Measurements from ENCODE around the gene ZNF90.

DNA sequence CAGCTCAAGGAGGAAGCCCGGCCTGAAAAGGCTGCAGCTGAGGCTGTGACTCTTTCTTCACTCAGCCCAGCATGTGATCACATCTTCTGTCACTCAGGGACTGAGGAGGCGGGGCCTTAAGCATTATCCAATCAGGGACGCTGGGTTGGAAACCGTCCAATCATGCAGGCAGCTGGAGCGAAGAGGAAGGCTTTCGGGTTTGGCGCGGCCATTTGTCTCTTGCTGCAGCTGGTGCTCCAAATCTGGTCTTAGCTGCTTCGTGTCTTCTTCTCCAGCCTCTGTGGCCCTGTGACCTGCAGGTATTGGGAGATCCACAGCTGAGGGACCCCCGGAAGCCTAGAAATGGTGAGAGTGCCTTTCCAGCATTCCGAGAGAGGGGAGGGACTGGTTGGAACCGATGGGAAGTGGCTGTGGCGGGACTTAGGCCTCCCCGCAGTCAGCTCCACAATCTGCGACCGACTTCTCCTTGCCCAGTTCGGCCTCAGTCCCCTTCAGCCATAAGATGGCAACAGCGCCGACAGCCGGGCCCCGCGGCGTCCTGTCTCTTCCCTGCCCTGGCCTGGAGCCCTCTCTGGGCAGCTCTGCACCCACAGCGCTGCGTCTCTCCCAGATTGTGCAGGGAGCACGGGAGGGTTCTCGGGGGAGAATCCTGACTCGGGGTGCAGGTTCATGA, at the start of gene ZNF90:
- no peak for TF ChIP-seq ETV6 (CRISPR knock-in tag; IDR thresholded peaks at IDR 0.05)
- TF ChIP-seq, protein P1, sequence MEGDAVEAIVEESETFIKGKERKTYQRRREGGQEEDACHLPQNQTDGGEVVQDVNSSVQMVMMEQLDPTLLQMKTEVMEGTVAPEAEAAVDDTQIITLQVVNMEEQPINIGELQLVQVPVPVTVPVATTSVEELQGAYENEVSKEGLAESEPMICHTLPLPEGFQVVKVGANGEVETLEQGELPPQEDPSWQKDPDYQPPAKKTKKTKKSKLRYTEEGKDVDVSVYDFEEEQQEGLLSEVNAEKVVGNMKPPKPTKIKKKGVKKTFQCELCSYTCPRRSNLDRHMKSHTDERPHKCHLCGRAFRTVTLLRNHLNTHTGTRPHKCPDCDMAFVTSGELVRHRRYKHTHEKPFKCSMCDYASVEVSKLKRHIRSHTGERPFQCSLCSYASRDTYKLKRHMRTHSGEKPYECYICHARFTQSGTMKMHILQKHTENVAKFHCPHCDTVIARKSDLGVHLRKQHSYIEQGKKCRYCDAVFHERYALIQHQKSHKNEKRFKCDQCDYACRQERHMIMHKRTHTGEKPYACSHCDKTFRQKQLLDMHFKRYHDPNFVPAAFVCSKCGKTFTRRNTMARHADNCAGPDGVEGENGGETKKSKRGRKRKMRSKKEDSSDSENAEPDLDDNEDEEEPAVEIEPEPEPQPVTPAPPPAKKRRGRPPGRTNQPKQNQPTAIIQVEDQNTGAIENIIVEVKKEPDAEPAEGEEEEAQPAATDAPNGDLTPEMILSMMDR (IDR thresholded peaks at IDR 0.05), result no peak
- TF ChIP-seq, protein P2, sequence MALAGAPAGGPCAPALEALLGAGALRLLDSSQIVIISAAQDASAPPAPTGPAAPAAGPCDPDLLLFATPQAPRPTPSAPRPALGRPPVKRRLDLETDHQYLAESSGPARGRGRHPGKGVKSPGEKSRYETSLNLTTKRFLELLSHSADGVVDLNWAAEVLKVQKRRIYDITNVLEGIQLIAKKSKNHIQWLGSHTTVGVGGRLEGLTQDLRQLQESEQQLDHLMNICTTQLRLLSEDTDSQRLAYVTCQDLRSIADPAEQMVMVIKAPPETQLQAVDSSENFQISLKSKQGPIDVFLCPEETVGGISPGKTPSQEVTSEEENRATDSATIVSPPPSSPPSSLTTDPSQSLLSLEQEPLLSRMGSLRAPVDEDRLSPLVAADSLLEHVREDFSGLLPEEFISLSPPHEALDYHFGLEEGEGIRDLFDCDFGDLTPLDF (CRISPR knock-in tag; IDR thresholded peaks at IDR 0.05), result 0 out of 2 replicates have a peak, but pooled peaks have one; percentile 34
- TF ChIP-seq, protein P3, sequence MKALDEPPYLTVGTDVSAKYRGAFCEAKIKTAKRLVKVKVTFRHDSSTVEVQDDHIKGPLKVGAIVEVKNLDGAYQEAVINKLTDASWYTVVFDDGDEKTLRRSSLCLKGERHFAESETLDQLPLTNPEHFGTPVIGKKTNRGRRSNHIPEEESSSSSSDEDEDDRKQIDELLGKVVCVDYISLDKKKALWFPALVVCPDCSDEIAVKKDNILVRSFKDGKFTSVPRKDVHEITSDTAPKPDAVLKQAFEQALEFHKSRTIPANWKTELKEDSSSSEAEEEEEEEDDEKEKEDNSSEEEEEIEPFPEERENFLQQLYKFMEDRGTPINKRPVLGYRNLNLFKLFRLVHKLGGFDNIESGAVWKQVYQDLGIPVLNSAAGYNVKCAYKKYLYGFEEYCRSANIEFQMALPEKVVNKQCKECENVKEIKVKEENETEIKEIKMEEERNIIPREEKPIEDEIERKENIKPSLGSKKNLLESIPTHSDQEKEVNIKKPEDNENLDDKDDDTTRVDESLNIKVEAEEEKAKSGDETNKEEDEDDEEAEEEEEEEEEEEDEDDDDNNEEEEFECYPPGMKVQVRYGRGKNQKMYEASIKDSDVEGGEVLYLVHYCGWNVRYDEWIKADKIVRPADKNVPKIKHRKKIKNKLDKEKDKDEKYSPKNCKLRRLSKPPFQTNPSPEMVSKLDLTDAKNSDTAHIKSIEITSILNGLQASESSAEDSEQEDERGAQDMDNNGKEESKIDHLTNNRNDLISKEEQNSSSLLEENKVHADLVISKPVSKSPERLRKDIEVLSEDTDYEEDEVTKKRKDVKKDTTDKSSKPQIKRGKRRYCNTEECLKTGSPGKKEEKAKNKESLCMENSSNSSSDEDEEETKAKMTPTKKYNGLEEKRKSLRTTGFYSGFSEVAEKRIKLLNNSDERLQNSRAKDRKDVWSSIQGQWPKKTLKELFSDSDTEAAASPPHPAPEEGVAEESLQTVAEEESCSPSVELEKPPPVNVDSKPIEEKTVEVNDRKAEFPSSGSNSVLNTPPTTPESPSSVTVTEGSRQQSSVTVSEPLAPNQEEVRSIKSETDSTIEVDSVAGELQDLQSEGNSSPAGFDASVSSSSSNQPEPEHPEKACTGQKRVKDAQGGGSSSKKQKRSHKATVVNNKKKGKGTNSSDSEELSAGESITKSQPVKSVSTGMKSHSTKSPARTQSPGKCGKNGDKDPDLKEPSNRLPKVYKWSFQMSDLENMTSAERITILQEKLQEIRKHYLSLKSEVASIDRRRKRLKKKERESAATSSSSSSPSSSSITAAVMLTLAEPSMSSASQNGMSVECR (CRISPR knock-in tag; IDR thresholded peaks at IDR 0.05; ENCODE audit: borderline replicate concordance), result no peak
